HL-60 (cell line): ENCODE results near the gene CAMKMT.

Experiments used
- DNase-seq, 2 experiments: peaks; one replicate each; pipeline ENCODE4 v3.0.0-alpha.2; 2010 to 2020; ENCODE audit warnings: low read depth in 1 of 2, low spot score in 1 of 2
- H3K27ac ChIP-seq: fragments of 250-450 bp; sonication (Bioruptor Pico); replicated peaks from 2 replicates; pipeline ENCODE4 v1.5.1; 2020; ENCODE audit warnings: mild to moderate bottlenecking, moderate library complexity
- H3K27me3 ChIP-seq: fragments of 250-450 bp; sonication (Bioruptor Pico); 2 replicates; pipeline ENCODE4 v1.5.1; 2021; ENCODE audit warnings: mild to moderate bottlenecking, moderate library complexity; ENCODE audit not compliant: insufficient read depth, poor library complexity, severe bottlenecking
- H3K4me3 ChIP-seq: replicated peaks from 2 replicates; pipeline ENCODE4 v1.5.1; 2011; ENCODE audit warnings: mild to moderate bottlenecking, control low read depth, low read length; ENCODE audit not compliant: insufficient read depth
- CTCF ChIP-seq: IDR thresholded peaks from one replicate; pipeline ENCODE4 v1.5.1; 2011; ENCODE audit warnings: low read length, control low read depth, inconsistent platforms; ENCODE audit not compliant: insufficient read depth
- GABPA ChIP-seq: IDR thresholded peaks from 2 replicates; pipeline ENCODE4 v1.6.1; 2012; ENCODE audit warnings: low read depth
- POLR2AphosphoS5 ChIP-seq: IDR thresholded peaks from 2 replicates; pipeline ENCODE4 v1.6.1; 2012; ENCODE audit warnings: low read depth
- REST ChIP-seq: IDR thresholded peaks from 2 replicates; pipeline ENCODE4 v1.6.1; 2012; ENCODE audit warnings: low read depth; ENCODE audit not compliant: insufficient replicate concordance
- SPI1 ChIP-seq: IDR thresholded peaks from 2 replicates; pipeline ENCODE4 v1.6.1; 2012; ENCODE audit warnings: low read depth, mild to moderate bottlenecking, borderline replicate concordance

Gene CAMKMT

GRCh38 chr2:44691174-44691785, 329.5 kb downstream of the CAMKMT start:
- TF ChIP-seq POLR2AphosphoS5 (no peak), CTCF (no peak)
- Histone ChIP-seq H3K27ac (no peak overlapping the region), H3K4me3 (no peak overlapping the region), H3K27me3 (no peaks in the 10 kb centered on the region)
- no peak for DNase-seq

- no peak overlapping the region for H3K27ac ChIP-seq
- TF ChIP-seq CTCF (no peak), GABPA (no peak), POLR2AphosphoS5 (no peak)
- DNase-seq, result no peak
- no peak overlapping the region for H3K4me3 ChIP-seq
- no peaks in the 10 kb centered on the region for H3K27me3 ChIP-seq
Measured at GRCh38 chr2:44692821-44693220, 331.1 kb downstream of the CAMKMT start.

- TF ChIP-seq SPI1 (no peak), POLR2AphosphoS5 (no peak), GABPA (no peak), REST (no peak), CTCF (no peak)
- Histone ChIP-seq H3K27ac (no peak overlapping the region), H3K4me3 (no peak overlapping the region), H3K27me3 (no peaks in the 10 kb centered on the region)
- DNase-seq, result no peak
Measured at GRCh38 chr2:44700824-44701223, 339.1 kb downstream of the CAMKMT start.

GRCh38 chr2:44705356-44705755, 343.6 kb downstream of the CAMKMT start:
- Histone ChIP-seq H3K27me3 (no peaks in the 10 kb centered on the region), H3K27ac (no peak overlapping the region), H3K4me3 (no peak overlapping the region)
- TF ChIP-seq REST (no peak), SPI1 (no peak), POLR2AphosphoS5 (no peak)
- DNase-seq, result no peak
